Loucy (cell line): Measurements from ENCODE around the gene ATE1.

Experiments used
- EZH2phosphoT487 ChIP-seq: fragments of 200-600 bp; IDR thresholded peaks from 2 replicates; pipeline ENCODE4 v1.6.1; 2018; ENCODE audit warnings: antibody characterized with exemption, mild to moderate bottlenecking, moderate library complexity, borderline replicate concordance
- TF ChIP-seq, protein P1 (sequence below): fragments of 200-600 bp; sonication (generic); conservative IDR thresholded peaks from 2 replicates; pipeline ENCODE4 v1.5.1; 2014; ENCODE audit warnings: mild to moderate bottlenecking, antibody characterized with exemption, low read length

DNA sequence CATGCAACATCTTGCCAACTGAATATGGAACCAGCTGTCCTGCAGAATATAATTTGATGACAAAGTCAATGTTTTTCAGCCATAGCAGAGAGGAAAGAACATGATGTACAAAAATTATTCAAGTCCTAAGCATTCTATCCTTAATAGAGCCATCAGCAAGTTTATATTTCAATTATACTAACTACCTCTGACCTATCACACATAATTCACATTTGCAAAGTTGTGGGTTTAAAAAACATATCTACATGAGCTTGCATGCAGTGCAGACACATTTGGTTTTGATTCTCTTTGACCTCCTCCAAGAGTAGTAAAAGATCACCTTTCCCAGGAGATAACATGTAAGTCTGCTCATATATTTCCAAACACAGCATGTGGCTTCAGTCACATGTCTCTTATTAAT is 203.5 kb downstream of the ATE1 start:
- TF ChIP-seq, protein P1, sequence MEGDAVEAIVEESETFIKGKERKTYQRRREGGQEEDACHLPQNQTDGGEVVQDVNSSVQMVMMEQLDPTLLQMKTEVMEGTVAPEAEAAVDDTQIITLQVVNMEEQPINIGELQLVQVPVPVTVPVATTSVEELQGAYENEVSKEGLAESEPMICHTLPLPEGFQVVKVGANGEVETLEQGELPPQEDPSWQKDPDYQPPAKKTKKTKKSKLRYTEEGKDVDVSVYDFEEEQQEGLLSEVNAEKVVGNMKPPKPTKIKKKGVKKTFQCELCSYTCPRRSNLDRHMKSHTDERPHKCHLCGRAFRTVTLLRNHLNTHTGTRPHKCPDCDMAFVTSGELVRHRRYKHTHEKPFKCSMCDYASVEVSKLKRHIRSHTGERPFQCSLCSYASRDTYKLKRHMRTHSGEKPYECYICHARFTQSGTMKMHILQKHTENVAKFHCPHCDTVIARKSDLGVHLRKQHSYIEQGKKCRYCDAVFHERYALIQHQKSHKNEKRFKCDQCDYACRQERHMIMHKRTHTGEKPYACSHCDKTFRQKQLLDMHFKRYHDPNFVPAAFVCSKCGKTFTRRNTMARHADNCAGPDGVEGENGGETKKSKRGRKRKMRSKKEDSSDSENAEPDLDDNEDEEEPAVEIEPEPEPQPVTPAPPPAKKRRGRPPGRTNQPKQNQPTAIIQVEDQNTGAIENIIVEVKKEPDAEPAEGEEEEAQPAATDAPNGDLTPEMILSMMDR = no peak
- no peak for TF ChIP-seq EZH2phosphoT487
